H1 (cell line): ENCODE results near the gene MPZ. TPM values are rescaled to one million over a fixed set of nuclear protein-coding genes. Genes with fewer than 3 reads are reported as not detected.

Source experiments
- BACH1 ChIP-seq: IDR thresholded peaks from 2 replicates; pipeline ENCODE4 v1.6.1; 2012; ENCODE audit warnings: low read length, improper control_type of control experiment
- CEBPB ChIP-seq: IDR thresholded peaks from 2 replicates; pipeline ENCODE4 v1.6.1; 2012; ENCODE audit warnings: low read depth, low read length
- SUZ12 ChIP-seq: fragments of 200-600 bp; sonication (generic); IDR thresholded peaks from 2 replicates; pipeline ENCODE4 v1.6.1; 2012; ENCODE audit warnings: mild to moderate bottlenecking, inconsistent platforms, low read length, moderate library complexity, mixed read lengths
- polyA plus RNA-seq, 7 experiments: library from polyadenylated mRNA; depleted of rRNA in 3 of 7; stranded (reverse) in 5 of 7; unstranded in 2 of 7; fragments of >200 nt in 5 of 7; fragments of 200-250 nt in 2 of 7; gene quantifications; 1 replicate in 5 of 7; 2 replicates in 1 of 7; 4 replicates in 1 of 7; pipeline versions ENCODE4 v1.2.1 to v1.2.3, GENCODE V29; 2011 to 2013; ENCODE audit warnings: missing spikeins in 2 of 7, mixed read lengths in 2 of 7
- total RNA-seq: library from RNA; stranded (reverse); fragmentation: NEBNext Ultra II Directional; extraction: Animal tissue kit (Norgen Biotek cat#: 25700); gene quantifications from 2 replicates; pipeline ENCODE4 v1.2.1, GENCODE V29; 2021

MPZ gene
- total and polyA plus RNA-seq, 2 of the 8 experiments (the other 6 are each of a cell fraction or from before 2014, with no cell fraction given) = 4.1 to 5.1 TPM

GRCh38 chr1:161309868-161310267 is at the start of gene MPZ (continued):
- TF ChIP-seq CEBPB (no peak), SUZ12 (no peak), BACH1 (no peak)
